HG02852 (cell line): ENCODE measurements around the gene MRPL41.
"Not testable (repeated sequence)": the region's sequence is repeated elsewhere in the genome, so short reads cannot be mapped to it uniquely, and the experiment has no call there.

Source experiments
- ATAC-seq: cut with Tn5 transposase; IDR thresholded peaks from one replicate; pipeline ENCODE4 v1.9.1; 2021; ENCODE audit warnings: mild to moderate bottlenecking, moderate library complexity; ENCODE audit not compliant: unreplicated experiment

Gene MRPL41

GRCh38 chr9:137521405-137521985, 30.2 kb upstream of the MRPL41 start:
- no peak for ATAC-seq

GRCh38 chr9:137522746-137523455, 28.8 kb upstream of the MRPL41 start:
- ATAC-seq, result no peak

GRCh38 chr9:137524161-137524980, 27.3 kb upstream of the MRPL41 start:
- no peak for ATAC-seq

GRCh38 chr9:137524981-137525317, 26.7 kb upstream of the MRPL41 start:
- no peak for ATAC-seq

GRCh38 chr9:137530331-137530730, 21.3 kb upstream of the MRPL41 start:
- ATAC-seq, result no peak

- ATAC-seq, result no peak
These were observed 20.4 kb upstream of the MRPL41 start for GRCh38 chr9:137531099-137531765.

- ATAC-seq, result not testable (repeated sequence)
These were observed 18.7 kb upstream of the MRPL41 start for GRCh38 chr9:137532891-137533468.

- no peak for ATAC-seq
These were observed 17.2 kb upstream of the MRPL41 start for GRCh38 chr9:137534256-137535119.

GRCh38 chr9:137535120-137535428, 16.6 kb upstream of the MRPL41 start:
- ATAC-seq, result no peak

- ATAC-seq, result not testable (repeated sequence)
These were observed 15.0 kb upstream of the MRPL41 start for GRCh38 chr9:137536594-137537131.

- ATAC-seq, result no peak
These were observed 13.6 kb upstream of the MRPL41 start for GRCh38 chr9:137538058-137538457.

- ATAC-seq, result no peak
These were observed 11.1 kb upstream of the MRPL41 start for GRCh38 chr9:137540536-137540935.

- ATAC-seq, result no peak
These were observed 9.2 kb upstream of the MRPL41 start for GRCh38 chr9:137542486-137542885.

- no peak for ATAC-seq
These were observed 8.3 kb upstream of the MRPL41 start for GRCh38 chr9:137543237-137543963.

GRCh38 chr9:137544176-137544760, 7.4 kb upstream of the MRPL41 start:
- no peak for ATAC-seq

GRCh38 chr9:137545123-137545522, 6.6 kb upstream of the MRPL41 start:
- ATAC-seq, result no peak

- ATAC-seq, result no peak
These were observed 3.8 kb upstream of the MRPL41 start for GRCh38 chr9:137547687-137548543.

GRCh38 chr9:137550231-137550621, 1.5 kb upstream of the MRPL41 start, which contains the start of gene PNPLA7:
Gene PNPLA7, minus strand, starts transcription at chr9:137550402. Its CDS starts 205 bp downstream, at chr9:137550197.
- ATAC-seq, result no peak
